HG03439 (cell line): Measurements from ENCODE around the gene TPI1.

Experiments used
- ATAC-seq: cut with Tn5 transposase; IDR thresholded peaks from one replicate; pipeline ENCODE4 v1.9.1; 2021; ENCODE audit warnings: mild to moderate bottlenecking, moderate library complexity; ENCODE audit not compliant: unreplicated experiment

Gene TPI1

GRCh38 chr12:6867413-6868210 lies at the start of gene TPI1:
TPI1 (plus strand) TSS chr12:6867531; CDS start chr12:6867567, 36 bp downstream.
- peak; percentile 57 for ATAC-seq

DNA sequence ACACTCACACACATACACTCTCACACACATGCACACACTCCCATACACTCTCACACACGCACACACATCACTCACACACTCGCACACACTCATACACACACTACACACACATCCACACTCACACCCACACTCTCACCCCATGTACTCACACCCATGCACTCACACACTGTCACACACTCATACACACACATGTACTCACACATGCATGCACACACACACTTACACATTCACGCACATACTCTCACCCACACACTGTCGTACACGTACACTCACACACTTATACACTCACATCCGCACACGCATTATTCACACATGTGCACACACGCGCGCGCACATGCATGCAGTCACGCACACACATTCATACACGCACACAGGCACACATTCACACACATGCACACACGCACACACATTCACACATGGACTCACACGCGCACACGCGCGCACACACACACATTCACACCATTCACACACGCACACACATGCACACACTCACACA lies 49.6 kb upstream of the TPI1 start:
- ATAC-seq = no peak

GRCh38 chr12:6818222-6818621 lies 49.1 kb upstream of the TPI1 start:
- ATAC-seq = no peak

DNA sequence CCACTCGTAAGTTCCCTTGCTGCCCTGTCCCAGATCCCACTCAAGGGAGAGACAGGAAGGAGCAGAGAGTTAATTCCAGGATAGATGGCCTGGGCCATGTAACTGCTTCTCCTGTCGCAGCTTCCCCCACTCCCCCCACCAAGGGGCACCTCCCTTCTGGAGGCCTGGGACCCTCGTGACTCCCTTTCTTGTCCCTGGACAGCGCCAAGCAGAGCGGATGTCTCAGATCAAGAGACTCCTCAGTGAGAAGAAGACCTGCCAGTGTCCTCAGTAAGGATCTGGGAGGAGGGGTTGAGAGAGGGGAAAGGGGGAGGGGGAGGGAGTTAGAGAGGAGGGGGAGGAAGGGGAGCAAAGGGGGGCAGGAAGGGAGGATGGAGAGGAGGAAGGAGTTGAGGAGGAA lies 48.7 kb upstream of the TPI1 start:
- no peak for ATAC-seq

DNA sequence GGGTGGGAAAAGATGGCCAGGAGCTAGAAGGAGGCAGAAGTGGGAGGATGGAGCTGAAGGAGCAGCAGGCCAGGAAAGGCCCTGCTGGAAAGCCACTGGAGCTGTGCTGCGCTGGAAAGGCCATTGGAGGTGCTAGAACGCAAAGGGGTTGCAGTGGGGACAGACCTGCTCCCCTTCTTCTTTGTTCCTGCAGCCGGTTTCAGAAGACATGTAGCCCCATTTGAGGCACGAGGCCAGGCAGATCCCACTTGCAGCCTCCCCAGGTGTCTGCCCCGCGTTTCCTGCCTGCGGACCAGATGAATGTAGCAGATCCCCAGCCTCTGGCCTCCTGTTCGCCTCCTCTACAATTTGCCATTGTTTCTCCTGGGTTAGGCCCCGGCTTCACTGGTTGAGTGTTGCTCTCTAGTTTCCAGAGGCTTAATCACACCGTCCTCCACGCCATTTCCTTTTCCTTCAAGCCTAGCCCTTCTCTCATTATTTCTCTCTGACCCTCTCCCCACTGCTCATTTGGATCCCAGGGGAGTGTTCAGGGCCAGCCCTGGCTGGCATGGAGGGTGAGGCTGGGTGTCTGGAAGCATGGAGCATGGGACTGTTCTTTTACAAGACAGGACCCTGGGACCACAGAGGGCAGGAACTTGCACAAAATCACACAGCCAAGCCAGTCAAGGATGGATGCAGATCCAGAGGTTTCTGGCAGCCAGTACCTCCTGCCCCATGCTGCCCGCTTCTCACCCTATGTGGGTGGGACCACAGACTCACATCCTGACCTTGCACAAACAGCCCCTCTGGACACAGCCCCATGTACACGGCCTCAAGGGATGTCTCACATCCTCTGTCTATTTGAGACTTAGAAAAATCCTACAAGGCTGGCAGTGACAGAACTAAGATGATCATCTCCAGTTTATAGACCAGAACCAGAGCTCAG lies 48.0 kb upstream of the TPI1 start:
- ATAC-seq = no peak

DNA sequence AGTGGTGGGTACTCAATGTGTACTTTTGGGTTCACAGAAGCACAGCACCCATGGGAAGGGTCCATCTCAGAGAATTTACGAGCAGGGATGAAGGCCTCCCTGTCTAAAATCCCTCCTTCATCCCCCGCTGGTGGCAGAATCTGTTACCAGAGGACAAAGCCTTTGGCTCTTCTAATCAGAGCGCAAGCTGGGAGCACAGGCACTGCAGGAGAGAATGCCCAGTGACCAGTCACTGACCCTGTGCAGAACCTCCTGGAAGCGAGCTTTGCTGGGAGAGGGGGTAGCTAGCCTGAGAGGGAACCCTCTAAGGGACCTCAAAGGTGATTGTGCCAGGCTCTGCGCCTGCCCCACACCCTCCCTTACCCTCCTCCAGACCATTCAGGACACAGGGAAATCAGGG lies 47.2 kb upstream of the TPI1 start:
- ATAC-seq = no peak

DNA sequence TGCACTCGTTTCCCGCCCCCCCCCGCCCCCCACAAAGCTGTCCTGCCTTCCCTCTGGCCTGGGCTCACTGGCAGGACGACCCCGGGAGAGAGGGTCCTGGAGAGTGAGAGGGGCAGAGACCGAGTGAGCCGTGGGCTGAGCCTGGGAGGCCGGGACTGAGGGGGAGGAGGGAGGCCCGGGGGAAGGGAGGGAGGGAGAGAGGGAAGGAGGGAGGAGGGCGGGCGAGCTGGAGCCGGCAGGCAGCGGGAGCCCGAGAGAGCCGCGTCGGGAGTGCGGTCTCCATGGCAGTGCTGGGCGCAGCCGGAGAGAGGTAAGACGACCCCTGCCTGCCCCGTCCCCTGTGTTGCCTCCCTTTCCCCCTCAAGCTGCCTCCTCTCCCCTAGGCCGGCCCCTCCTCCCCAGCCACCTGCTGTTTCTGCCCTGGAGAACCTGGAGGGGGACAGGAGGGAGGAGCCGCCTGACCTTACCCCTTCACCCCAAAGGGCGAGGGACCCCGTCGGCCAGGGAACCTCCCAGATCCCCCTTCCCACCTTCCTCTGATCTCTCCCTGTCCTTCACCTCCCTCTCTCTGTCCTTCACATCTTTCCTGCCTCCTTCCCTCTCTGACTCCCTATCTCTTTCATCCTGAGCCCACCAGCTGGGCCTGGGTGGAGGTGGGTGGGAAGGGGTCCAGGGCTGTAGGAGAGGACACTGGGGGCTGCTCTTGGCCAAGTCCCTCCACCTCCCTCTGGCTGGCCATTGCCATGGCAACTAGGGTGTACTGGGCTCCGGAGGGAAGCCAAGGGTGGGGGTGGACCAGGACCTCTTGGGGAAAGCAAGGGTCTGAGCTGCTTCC lies 45.5 kb upstream of the TPI1 start, which contains the start of gene GPR162:
GPR162 (plus strand) TSS at position 231 of the 835 bp plus-strand sequence. CDS start 2,078 bp downstream, outside the sequence.
- ATAC-seq = no peak

GRCh38 chr12:6822426-6823135 lies 44.8 kb upstream of the TPI1 start:
- no peak for ATAC-seq

GRCh38 chr12:6823182-6824084 lies 43.9 kb upstream of the TPI1 start:
- no peak for ATAC-seq

DNA sequence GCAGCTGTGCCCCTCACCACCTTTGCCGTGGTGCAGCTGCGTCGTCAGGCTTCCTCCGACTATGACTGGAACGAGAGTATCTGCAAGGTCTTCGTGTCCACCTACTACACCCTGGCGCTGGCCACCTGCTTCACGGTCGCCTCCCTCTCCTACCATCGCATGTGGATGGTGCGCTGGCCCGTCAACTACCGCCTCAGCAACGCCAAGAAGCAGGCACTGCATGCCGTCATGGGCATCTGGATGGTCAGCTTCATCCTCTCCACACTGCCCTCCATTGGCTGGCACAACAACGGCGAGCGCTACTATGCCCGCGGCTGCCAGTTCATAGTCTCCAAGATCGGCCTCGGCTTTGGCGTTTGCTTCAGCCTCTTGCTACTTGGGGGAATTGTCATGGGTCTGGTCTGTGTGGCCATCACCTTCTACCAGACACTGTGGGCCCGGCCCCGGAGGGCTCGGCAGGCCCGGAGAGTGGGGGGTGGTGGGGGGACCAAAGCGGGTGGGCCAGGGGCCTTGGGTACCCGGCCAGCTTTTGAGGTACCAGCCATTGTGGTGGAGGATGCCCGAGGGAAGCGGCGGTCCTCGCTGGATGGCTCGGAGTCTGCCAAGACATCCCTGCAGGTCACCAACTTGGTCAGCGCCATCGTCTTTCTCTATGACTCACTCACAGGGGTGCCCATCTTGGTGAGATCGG lies 43.1 kb upstream of the TPI1 start:
- ATAC-seq = no peak

DNA sequence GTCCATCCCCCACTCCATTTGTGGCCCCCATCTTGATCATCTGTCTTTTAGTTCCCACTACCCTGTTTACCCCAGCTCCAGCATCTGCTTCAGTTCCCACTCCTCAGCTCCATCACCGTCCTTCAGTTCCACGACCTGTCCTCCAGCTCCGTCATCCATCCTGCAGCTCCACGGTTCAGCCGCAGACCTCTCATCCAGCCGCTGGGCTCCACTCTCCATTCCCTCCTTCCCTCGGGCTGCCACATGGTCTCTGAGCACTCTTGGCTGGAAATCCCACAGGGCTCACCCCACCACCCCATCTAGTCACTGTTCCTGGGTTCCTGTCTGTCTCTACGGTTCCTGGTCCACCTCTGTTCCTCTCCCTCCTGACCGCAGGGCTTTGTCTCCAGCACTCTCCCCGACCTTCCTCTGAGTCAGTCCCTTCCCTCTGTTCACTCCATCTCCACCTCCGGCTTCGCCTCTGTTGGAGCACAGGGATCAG lies 42.4 kb upstream of the TPI1 start:
- ATAC-seq = no peak

DNA sequence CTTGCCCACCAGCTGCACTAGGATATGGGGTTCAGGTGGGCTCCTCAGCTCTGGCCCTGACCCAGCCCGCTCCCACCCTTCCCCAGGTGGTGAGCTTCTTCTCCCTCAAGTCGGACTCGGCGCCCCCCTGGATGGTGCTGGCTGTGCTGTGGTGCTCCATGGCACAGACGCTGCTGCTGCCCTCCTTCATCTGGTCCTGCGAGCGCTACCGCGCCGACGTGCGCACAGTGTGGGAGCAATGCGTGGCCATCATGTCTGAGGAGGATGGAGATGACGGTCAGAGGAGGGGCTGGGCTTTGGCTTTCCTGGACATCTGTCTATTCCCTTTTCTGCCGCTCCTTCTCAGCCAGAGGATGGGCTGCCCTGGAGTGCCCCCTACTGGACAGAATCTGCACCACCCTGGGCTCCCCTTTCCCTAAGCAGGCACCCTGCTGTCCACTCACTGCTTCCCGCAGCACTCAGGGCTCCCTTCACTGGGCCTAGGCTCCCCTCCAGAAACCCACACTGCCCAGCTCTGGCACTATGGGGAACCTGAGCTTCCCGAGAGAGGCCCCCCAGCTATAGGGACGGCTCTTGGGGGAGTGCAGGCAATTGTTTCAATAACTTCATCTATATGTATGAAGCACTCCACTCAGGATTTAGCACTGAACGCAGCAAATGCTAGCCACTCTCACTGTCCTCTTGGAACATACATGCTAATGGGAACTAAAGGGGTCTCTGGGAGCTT lies 41.8 kb upstream of the TPI1 start:
- ATAC-seq = no peak

GRCh38 chr12:6826125-6826733 lies 41.1 kb upstream of the TPI1 start:
- ATAC-seq = no peak

DNA sequence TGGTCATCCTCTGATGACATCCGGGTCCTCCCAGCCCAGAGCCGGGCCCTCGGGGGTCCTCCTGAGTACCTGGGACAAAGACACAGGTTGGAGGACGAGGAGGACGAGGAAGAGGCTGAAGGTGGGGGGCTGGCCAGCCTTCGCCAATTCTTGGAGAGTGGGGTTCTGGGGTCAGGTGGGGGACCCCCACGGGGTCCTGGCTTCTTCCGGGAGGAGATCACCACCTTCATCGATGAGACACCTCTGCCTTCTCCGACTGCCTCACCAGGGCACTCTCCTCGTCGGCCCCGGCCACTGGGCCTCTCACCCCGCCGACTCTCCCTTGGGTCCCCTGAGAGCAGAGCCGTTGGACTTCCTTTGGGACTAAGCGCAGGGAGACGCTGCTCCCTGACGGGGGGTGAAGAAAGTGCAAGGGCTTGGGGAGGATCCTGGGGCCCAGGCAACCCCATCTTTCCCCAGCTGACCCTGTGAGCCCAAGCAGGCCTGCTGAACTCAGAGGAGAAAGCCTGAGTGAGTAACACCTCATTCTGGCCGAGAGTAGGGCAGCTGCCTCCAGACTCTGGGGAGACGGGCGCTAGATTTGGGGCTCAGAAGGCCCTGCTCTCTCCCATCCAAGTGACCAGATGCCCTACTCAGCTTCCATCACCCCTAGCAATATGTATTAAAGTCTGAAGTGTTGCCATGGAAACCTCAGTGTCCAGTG lies 40.4 kb upstream of the TPI1 start:
- ATAC-seq = no peak

DNA sequence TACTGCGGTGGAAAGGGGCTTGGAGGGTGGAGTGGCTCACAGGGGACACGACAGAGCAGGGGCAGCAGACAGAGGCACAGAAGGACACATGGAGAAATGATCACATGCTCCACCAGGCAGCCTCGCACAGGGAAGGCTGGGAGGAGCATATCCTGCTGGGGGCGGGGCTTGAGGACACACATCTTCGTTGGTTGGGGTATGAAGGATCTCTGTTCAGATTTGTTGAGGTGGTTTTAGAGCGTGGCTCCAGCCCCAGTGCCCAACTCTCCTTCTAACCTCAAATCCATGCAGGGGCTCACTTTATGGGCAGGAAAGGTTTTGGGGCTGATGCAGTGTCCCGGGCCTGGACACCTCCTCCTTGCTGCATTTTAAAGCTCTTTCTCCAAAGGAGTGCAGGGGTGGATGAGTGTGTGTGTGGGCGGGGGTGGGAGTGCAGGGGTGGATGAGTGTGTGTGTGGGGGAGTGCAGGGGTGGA lies 39.9 kb upstream of the TPI1 start:
- no peak for ATAC-seq

DNA sequence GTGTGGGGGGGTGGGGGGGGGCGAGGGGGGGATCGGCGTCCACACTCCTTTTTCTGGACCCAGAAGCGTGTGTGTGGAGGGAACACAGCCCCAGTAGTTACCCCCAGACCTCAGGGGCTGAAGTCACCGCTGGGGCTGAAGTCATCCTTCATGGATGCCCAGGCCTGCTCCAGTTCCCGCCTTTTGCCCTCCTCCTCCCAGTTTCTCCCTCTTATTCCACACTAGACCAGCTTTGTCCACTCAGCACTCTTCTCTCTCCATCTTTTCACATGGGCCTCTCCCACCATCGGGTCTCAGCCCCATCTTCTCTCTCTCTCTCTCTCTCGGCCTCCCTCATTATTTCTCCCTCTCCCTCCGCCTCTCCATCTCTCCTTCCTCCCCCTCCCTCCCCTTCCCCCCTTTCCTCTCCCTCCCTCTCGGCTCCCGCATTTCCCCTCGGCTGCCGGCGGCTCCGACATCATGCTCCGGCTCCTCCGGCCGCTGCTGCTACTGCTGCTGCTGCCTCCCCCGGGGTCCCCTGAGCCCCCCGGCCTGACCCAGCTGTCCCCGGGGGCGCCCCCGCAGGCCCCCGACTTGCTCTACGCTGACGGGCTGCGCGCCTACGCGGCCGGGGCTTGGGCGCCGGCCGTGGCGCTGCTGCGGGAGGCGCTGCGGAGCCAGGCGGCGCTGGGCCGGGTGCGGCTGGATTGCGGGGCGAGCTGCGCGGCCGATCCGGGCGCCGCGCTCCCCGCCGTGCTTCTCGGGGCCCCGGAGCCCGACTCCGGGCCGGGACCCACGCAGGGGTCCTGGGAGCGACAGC lies 39.1 kb upstream of the TPI1 start, which contains the start of gene P3H3:
P3H3 (plus strand) TSS at position 426 of the 799 bp plus-strand sequence; CDS start at position 460, 34 bp downstream.
- ATAC-seq = no peak
